ENCODE data around the gene FGD2.

Gene FGD2

GRCh38 chr6:37008484-37009465 is 3.3 kb downstream of the FGD2 start:
- no peak for DNase-seq (ENCODE audit: low read depth, low spot score)
- TF ChIP-seq YY1 (IDR thresholded peaks at IDR 0.05; ENCODE audit: insufficient read depth, insufficient read length) (no peak), ZNF274 (IDR thresholded peaks at IDR 0.05; ENCODE audit: low read depth, low read length) (no peak), SUZ12 (IDR thresholded peaks at IDR 0.05; ENCODE audit: extremely low read depth, insufficient read depth, insufficient read length) (no peak)
- no peak overlapping the region for H3K9ac ChIP-seq (ENCODE audit: insufficient read length, low read depth)
- no peaks in the 10 kb centered on the region for H3K27me3 ChIP-seq (ENCODE audit: insufficient read depth, insufficient read length)
- H3K4me1 ChIP-seq (ENCODE audit: insufficient read depth, insufficient read length), result peaks cover 3% of the 10 kb centered on the region
- H3K36me3 ChIP-seq (ENCODE audit: insufficient read depth, insufficient read length, low read length), result no peaks in the 10 kb centered on the region
- H3K9me3 ChIP-seq (ENCODE audit: insufficient read depth, low read length), result no peaks in the 10 kb centered on the region
- H3K4me3 ChIP-seq (ENCODE audit: insufficient read length, low read depth), result no peak overlapping the region

GRCh38 chr6:37010402-37010892 is 5.0 kb downstream of the FGD2 start:
- no peaks in the 10 kb centered on the region for H3K36me3 ChIP-seq (ENCODE audit: insufficient read depth, insufficient read length, low read length)
- TF ChIP-seq ZNF274 (IDR thresholded peaks at IDR 0.05; ENCODE audit: low read depth, low read length) (no peak), SUZ12 (IDR thresholded peaks at IDR 0.05; ENCODE audit: extremely low read depth, insufficient read depth, insufficient read length) (no peak), YY1 (IDR thresholded peaks at IDR 0.05; ENCODE audit: insufficient read depth, insufficient read length) (no peak)
- no peak for DNase-seq (ENCODE audit: low read depth, low spot score)
- no peak overlapping the region for H3K9ac ChIP-seq (ENCODE audit: insufficient read length, low read depth)
- no peaks in the 10 kb centered on the region for H3K9me3 ChIP-seq (ENCODE audit: insufficient read depth, low read length)
- peaks cover 3% of the 10 kb centered on the region for H3K4me1 ChIP-seq (ENCODE audit: insufficient read depth, insufficient read length)
- no peak overlapping the region for H3K4me3 ChIP-seq (ENCODE audit: insufficient read length, low read depth)
- H3K27me3 ChIP-seq (ENCODE audit: insufficient read depth, insufficient read length), result no peaks in the 10 kb centered on the region

- no peak overlapping the region for H3K9ac ChIP-seq (ENCODE audit: insufficient read length, low read depth)
- no peak for TF ChIP-seq ZNF274 (IDR thresholded peaks at IDR 0.05; ENCODE audit: low read depth, low read length)
- no peak for TF ChIP-seq YY1 (IDR thresholded peaks at IDR 0.05; ENCODE audit: insufficient read depth, insufficient read length)
- H3K4me1 ChIP-seq (ENCODE audit: insufficient read depth, insufficient read length), result peaks cover 3% of the 10 kb centered on the region
- no peak overlapping the region for H3K4me3 ChIP-seq (ENCODE audit: insufficient read length, low read depth)
- no peaks in the 10 kb centered on the region for H3K36me3 ChIP-seq (ENCODE audit: insufficient read depth, insufficient read length, low read length)
- no peaks in the 10 kb centered on the region for H3K27me3 ChIP-seq (ENCODE audit: insufficient read depth, insufficient read length)
- H3K9me3 ChIP-seq (ENCODE audit: insufficient read depth, low read length), result no peaks in the 10 kb centered on the region
- no peak for DNase-seq (ENCODE audit: low read depth, low spot score)
These were observed 6.4 kb downstream of the FGD2 start for GRCh38 chr6:37011656-37012378.

GRCh38 chr6:37013516-37014491 is 8.3 kb downstream of the FGD2 start:
- no peak overlapping the region for H3K4me3 ChIP-seq (ENCODE audit: insufficient read length, low read depth)
- no peak for DNase-seq (ENCODE audit: low read depth, low spot score)
- H3K27me3 ChIP-seq (ENCODE audit: insufficient read depth, insufficient read length), result no peaks in the 10 kb centered on the region
- H3K9ac ChIP-seq (ENCODE audit: insufficient read length, low read depth), result no peak overlapping the region
- no peak for TF ChIP-seq YY1 (IDR thresholded peaks at IDR 0.05; ENCODE audit: insufficient read depth, insufficient read length)
- no peak for TF ChIP-seq ZNF274 (IDR thresholded peaks at IDR 0.05; ENCODE audit: low read depth, low read length)
- TF ChIP-seq SUZ12 (IDR thresholded peaks at IDR 0.05; ENCODE audit: extremely low read depth, insufficient read depth, insufficient read length), result no peak
- H3K9me3 ChIP-seq (ENCODE audit: insufficient read depth, low read length), result no peaks in the 10 kb centered on the region
- no peaks in the 10 kb centered on the region for H3K36me3 ChIP-seq (ENCODE audit: insufficient read depth, insufficient read length, low read length)
- H3K4me1 ChIP-seq (ENCODE audit: insufficient read depth, insufficient read length), result peaks cover 5% of the 10 kb centered on the region

GRCh38 chr6:37014667-37015066 is 9.2 kb downstream of the FGD2 start:
- no peaks in the 10 kb centered on the region for H3K36me3 ChIP-seq (ENCODE audit: insufficient read depth, insufficient read length, low read length)
- no peak for DNase-seq (ENCODE audit: low read depth, low spot score)
- no peaks in the 10 kb centered on the region for H3K9me3 ChIP-seq (ENCODE audit: insufficient read depth, low read length)
- H3K4me3 ChIP-seq (ENCODE audit: insufficient read length, low read depth), result no peak overlapping the region
- no peaks in the 10 kb centered on the region for H3K27me3 ChIP-seq (ENCODE audit: insufficient read depth, insufficient read length)
- TF ChIP-seq YY1 (IDR thresholded peaks at IDR 0.05; ENCODE audit: insufficient read depth, insufficient read length) (no peak), ZNF274 (IDR thresholded peaks at IDR 0.05; ENCODE audit: low read depth, low read length) (no peak), SUZ12 (IDR thresholded peaks at IDR 0.05; ENCODE audit: extremely low read depth, insufficient read depth, insufficient read length) (no peak)
- H3K4me1 ChIP-seq (ENCODE audit: insufficient read depth, insufficient read length), result peaks cover 5% of the 10 kb centered on the region
- H3K9ac ChIP-seq (ENCODE audit: insufficient read length, low read depth), result no peak overlapping the region

- DNase-seq (ENCODE audit: low read depth, low spot score), result no peak
- H3K4me1 ChIP-seq (ENCODE audit: insufficient read depth, insufficient read length), result peaks cover 5% of the 10 kb centered on the region
- H3K36me3 ChIP-seq (ENCODE audit: insufficient read depth, insufficient read length, low read length), result no peaks in the 10 kb centered on the region
- H3K4me3 ChIP-seq (ENCODE audit: insufficient read length, low read depth), result no peak overlapping the region
- H3K9ac ChIP-seq (ENCODE audit: insufficient read length, low read depth), result no peak overlapping the region
- H3K9me3 ChIP-seq (ENCODE audit: insufficient read depth, low read length), result no peaks in the 10 kb centered on the region
- TF ChIP-seq SUZ12 (IDR thresholded peaks at IDR 0.05; ENCODE audit: extremely low read depth, insufficient read depth, insufficient read length) (no peak), YY1 (IDR thresholded peaks at IDR 0.05; ENCODE audit: insufficient read depth, insufficient read length) (no peak), ZNF274 (IDR thresholded peaks at IDR 0.05; ENCODE audit: low read depth, low read length) (no peak)
- no peaks in the 10 kb centered on the region for H3K27me3 ChIP-seq (ENCODE audit: insufficient read depth, insufficient read length)
These were observed 10.1 kb downstream of the FGD2 start for GRCh38 chr6:37015532-37015931.

All from NT2/D1 (cell line).